ENCODE measurements around the gene ITGB3.

Gene ITGB3

GRCh38 chr17:47301831-47302230 is 48.2 kb downstream of the ITGB3 start:
- H3K4me3 ChIP-seq (ENCODE audit: low read length): no peak overlapping the region

GRCh38 chr17:47304186-47304585 is 50.6 kb downstream of the ITGB3 start:
- no peak for DNase-seq (ENCODE audit: low read depth)
- no peak for TF ChIP-seq CTCF (IDR thresholded peaks at IDR 0.05; ENCODE audit: insufficient read depth, low read depth, low read length, missing control alignments)
- H3K4me3 ChIP-seq (ENCODE audit: low read length): no peak overlapping the region

More at GRCh38 chr17:47301831-47302230, 48.2 kb downstream of the ITGB3 start:
- no peak for DNase-seq (ENCODE audit: low read depth)
- no peak for TF ChIP-seq CTCF (IDR thresholded peaks at IDR 0.05; ENCODE audit: insufficient read depth, low read depth, low read length, missing control alignments)

GRCh38 chr17:47305302-47305923 is 51.8 kb downstream of the ITGB3 start:
- H3K4me3 ChIP-seq (ENCODE audit: low read length): no peak overlapping the region
- no peak for TF ChIP-seq CTCF (IDR thresholded peaks at IDR 0.05; ENCODE audit: insufficient read depth, low read depth, low read length, missing control alignments)
- peak; percentile 40 for DNase-seq (ENCODE audit: low read depth)

- no peak for TF ChIP-seq CTCF (IDR thresholded peaks at IDR 0.05; ENCODE audit: insufficient read depth, low read depth, low read length, missing control alignments)
- DNase-seq (ENCODE audit: low read depth): no peak
- no peak overlapping the region for H3K4me3 ChIP-seq (ENCODE audit: low read length)
Measured at GRCh38 chr17:47310186-47310733, 56.6 kb downstream of the ITGB3 start.

- no peak overlapping the region for H3K4me3 ChIP-seq (ENCODE audit: low read length)
- DNase-seq (ENCODE audit: low read depth): no peak
- TF ChIP-seq CTCF (IDR thresholded peaks at IDR 0.05; ENCODE audit: insufficient read depth, low read depth, low read length, missing control alignments): no peak
Measured at GRCh38 chr17:47311420-47311819, 57.8 kb downstream of the ITGB3 start.

- peak; percentile 89 for TF ChIP-seq CTCF (IDR thresholded peaks at IDR 0.05; ENCODE audit: insufficient read depth, low read depth, low read length, missing control alignments)
- DNase-seq (ENCODE audit: low read depth): peak; percentile 76
- no peak overlapping the region for H3K4me3 ChIP-seq (ENCODE audit: low read length)
Measured at GRCh38 chr17:47315451-47316266, 62.0 kb downstream of the ITGB3 start.
